Measurements from ENCODE around the gene CHST4.
"Not testable (repeated sequence)": the region's sequence is repeated elsewhere in the genome, so short reads cannot be mapped to it uniquely, and the experiment has no call there.

The CHST4 gene

DNA sequence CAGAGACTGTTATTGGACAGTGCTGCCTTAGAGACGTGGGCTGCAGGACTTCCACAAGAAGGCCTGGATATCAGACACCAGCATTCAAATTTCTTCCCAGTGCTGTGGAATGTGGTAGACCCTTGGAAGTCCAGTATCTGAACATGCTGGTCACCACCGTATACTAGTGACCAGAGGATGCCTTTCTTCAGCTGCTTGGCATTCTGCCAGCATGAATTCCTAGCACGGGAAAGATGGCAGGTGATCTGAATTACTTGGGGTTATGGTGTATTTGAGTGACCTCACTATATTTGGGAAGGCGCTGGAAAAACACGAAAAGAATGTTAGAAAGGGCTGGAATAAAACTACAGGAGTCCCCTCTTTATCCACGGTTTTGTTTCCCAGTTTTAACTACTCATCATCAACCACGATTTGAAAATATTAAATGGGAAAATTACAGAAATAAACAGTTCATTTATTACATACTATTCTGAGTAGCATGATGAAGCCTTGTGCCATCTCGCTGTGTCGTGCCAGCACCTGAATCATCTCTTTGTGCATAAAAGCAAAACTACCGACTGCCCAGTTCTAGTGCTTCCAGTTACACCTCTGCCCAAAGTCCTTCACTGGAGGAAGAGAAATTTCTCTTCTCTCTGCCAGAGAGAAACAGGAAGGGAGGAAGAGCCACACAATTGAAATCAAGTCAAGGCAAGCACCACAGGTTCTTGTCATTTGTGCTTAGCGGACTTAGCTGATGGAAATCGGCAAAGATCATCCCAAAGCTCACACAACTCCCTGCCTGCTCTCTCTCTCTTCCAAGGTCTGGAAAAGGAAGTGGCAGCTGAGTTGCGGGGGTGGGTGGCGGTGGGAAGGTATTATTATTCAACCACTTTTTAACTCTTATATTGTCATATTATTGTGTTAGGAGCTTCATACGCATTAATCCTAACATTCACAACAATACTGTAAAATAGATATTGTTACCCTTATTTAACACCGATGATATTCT, 1.4 kb upstream of the CHST4 start:
- DNase-seq, result no peak

DNA sequence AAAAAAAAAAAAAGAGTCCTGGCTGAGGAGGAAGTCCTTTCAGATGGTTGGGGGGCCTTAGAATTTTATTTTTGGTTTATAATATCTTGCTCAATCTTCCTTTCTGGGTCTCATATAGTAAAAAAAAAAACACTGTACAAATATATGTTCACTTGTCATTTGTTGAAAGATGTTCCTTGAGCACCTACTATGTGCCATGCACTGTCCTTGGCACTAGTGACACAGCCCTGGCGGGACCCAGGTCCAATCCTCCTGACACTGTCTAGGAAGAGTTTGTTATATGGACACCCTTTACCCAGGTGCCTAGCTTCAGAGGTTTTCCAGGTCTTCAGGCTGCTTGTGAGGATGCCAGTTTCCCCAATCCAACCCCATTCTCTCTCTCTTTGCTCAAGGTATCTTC, 2.0 kb downstream of the CHST4 start:
- no peak for DNase-seq

DNA sequence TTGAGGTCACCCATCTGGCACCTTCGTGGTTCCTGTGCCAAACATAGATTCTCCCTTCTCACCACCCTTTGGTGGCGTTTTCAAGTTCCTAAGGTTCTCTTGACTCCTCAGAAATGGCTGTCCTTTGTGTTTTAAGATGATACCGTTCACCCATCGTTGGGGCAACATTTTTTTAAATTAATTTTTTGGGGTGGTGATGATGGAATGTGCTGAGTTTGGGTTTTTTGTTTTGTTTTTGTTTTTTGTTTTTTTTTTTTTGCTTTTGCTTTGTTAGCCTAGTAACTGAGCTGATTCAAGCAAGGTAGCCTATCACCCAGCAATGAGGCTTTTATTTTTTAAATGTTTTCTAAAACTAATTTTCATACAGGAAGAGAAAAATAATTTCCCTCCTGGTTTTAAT, 2.6 kb downstream of the CHST4 start:
- DNase-seq, result no peak

DNA sequence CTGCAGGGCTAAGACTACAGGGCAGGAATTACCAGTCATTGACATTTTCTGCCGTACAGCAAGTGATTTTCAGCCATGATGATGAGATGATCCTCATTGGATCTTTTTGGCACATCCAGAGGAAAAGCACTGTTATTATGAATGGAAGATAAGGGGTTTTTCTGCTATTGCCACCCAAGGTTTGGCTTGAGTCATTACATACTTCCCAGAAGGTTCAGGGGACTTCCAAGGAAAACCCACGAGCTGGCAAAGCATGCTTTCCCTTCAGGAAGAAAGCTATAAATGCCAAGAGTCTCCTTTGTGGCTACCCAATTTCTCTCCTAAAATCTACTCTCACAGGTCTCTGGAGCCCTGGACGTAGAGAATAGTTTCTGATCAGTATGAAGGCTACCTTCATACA, 6.1 kb downstream of the CHST4 start:
- DNase-seq, result no peak

DNA sequence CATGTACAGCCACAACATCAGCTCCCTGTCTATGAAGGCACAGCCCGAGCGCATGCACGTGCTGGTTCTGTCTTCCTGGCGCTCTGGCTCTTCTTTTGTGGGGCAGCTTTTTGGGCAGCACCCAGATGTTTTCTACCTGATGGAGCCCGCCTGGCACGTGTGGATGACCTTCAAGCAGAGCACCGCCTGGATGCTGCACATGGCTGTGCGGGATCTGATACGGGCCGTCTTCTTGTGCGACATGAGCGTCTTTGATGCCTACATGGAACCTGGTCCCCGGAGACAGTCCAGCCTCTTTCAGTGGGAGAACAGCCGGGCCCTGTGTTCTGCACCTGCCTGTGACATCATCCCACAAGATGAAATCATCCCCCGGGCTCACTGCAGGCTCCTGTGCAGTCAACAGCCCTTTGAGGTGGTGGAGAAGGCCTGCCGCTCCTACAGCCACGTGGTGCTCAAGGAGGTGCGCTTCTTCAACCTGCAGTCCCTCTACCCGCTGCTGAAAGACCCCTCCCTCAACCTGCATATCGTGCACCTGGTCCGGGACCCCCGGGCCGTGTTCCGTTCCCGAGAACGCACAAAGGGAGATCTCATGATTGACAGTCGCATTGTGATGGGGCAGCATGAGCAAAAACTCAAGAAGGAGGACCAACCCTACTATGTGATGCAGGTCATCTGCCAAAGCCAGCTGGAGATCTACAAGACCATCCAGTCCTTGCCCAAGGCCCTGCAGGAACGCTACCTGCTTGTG, 10.7 kb downstream of the CHST4 start:
- no peak for DNase-seq

DNA sequence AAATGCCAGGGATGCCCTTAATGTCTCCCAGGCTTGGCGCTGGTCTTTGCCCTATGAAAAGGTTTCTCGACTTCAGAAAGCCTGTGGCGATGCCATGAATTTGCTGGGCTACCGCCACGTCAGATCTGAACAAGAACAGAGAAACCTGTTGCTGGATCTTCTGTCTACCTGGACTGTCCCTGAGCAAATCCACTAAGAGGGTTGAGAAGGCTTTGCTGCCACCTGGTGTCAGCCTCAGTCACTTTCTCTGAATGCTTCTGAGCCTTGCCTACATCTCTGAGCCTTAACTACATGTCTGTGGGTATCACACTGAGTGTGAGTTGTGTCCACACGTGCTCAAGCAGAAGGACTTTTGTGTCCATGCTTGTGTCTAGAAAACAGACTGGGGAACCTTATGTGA, 11.4 kb downstream of the CHST4 start:
- DNase-seq, result peak; percentile 18

DNA sequence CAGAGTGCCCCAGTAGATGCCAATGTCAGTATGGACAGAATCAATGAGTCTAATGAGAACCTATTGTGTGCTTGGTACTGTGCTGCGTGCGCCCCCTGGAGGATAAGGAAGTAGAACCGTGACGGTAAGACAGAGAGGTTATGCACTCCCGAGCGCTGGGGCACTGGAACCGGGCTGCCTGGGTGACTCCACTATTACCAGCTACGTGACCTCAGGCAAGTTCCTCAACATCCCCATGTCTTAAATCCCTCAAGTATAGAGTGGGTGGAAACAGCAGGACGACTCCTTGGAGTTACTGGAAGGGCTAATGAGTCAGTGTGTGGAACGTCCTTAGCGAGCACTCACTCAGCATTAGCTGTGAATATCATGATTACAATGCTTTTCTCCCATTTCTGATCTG, 16.2 kb downstream of the CHST4 start:
- DNase-seq, result no peak

DNA sequence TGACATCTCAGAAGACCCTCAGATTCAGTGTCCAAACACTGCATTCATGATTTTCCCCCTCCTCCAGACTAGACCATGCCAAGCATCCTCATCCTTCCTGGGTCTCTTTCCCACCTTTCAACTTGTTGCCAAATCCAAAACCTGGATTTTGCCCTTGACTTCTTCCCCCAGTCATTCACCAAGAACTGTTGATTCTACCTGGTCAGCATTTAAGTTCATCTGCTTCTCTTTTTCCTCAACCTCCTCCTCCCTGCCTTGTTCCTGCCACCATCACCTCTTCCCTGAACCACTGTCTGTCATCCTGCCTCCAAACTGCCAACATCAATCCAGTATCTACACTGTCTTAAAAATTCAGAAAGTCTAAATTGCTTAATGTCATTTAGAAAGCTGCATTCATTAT, 20.9 kb downstream of the CHST4 start:
- no peak for DNase-seq

DNA sequence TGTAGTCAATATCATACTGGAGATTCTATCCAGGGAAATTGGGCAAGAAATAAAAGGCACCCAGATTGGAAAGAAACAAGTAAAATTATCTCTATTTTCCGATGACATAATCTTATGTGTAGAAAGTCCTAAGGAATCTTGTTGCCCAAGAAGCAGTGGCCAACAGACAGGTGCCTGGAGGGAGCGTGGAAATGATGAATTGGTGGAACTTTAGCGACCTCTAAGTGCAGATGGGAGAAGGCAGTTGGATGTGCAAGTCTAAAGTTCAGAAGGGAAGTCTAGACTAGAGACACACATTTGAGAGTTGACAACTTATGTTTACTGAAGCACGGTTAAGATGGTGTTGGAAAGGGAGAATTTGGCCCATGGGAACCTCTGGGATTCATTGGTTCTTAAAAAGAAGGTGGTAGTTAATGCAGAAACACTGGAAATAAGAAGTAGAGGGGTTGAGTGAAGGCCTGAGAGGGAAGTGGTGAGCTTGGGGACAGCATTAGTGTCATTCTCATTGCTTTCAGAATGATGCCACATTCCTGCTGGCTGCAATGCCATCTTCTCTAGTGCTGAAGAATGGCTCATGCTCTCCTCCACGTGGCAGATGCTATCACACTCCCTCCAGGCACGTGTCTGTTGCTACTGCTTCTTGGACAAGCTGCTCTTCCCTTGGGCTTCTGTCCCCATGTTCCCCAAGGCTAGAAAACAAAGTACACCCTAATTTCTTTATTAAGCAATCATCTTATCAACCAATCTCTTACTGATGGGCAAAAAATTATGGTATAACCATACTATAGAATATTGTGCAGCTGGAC, 26.7 kb downstream of the CHST4 start:
- DNase-seq, result no peak

DNA sequence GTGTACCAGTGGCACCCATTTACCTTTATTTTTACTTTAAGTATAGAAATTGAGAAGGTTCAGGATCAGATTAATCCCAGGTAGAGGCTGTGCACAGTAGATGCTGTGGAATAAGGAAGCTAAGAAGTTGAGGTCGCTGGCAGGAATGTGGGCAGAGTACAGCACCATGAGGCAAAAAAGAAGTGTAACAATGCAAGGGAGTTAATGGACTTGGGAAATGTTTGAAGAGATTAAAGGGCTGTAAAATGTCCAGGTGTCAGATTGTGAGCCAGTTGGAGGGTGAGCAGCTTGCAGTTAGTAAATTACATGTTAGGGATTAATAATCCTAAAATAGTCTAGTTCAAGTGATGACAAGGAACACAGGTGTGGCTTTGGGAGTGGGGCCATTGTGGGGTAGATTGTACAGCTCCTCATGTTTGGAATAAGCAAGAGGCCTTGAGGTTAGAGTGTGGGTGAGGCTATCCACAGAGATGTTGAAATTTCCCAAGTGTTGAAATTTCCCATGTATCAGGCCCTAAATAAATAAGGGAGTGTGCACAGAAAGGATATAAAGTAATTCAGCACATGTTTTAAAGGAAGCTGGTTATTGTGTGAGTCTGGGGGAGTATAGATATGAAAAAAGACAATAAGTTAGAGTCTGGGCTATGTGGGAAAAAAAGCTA, 29.1 kb downstream of the CHST4 start:
- DNase-seq, result no peak

DNA sequence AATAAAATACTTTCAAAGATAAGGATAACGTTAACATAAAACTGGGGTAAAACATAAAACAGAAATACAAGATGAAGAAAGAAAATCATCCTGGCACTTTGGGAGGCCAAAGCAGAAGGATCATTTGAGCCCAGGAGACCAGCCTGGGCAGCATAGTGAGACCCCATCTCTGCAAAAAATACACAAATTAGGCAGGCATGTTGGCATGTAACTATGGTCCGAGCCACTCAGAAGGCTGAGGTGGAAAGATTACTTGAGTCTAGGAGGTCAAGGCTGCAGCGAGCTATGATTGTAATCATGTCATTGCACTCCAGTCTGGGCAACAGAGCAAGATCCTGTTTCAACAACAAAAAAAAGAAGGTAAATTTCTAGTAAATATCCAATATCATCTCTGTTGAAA, 31.1 kb downstream of the CHST4 start:
- DNase-seq, result no peak

DNA sequence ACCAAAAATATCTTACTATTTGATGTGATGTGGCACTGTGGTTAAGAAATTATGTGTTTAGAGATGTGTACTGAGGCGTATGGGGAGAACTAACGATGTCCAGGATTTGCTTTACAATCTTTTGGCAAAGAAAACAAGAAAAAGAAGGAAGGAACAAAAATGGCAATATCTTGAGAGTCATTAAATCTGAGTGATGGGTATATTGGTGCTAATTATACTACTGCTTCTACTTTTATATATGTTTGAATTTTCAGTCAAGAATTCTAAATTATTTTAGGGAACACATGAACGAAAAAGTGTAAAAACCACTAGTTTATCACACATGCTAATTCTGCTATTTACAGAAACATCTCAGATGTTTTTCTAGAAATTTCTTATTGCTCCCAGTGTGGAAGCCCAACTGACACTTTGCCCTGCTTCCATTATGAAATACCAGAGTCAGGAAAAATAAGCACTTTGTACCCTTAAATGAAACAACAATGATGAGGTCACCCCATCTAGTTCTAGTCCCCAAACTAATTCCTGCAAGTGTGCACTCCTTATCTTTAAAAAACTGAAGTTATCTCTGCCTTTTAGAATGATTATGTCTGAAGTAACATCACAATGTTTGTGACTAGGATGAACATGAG, 31.8 kb downstream of the CHST4 start:
- no peak for DNase-seq

DNA sequence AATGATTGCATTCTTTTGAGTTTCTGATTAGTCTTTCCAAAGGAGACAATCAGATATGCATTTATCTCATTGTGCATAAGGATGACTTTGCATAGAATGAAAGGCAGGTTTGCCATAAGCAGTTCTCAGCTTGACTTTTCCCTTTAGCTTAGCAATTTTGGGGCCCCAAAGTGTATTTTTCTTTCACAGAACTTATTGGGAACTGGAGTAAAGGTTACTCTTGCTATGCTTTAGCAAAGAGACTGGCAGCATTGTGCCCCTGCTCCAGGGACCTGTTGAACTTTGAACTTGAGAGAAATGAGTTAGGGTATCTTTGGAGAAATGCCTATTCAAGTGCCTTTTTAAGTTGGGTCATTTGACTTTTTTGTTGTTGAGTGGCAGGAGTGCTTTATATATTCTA, 33.6 kb downstream of the CHST4 start:
- DNase-seq, result no peak

DNA sequence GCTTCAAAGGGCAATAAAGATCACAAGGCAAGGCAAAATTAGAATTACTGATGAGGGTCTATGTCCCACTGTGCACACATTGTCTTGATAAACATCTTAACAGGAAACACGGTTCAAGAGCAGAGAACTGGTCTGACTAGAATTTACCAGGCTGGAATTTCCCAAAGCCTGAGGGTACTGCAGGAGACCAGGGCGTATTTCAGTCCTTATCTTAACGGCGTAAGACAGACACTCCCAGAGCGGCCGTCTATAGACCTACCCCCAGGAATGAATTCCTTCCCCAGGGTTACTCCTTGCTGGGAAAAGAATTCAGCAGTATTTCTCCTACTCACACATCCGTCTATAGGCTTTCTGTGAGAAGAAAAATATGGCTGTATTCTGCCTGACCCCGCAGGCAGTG, 35.7 kb downstream of the CHST4 start:
- not testable (repeated sequence) for DNase-seq

DNA sequence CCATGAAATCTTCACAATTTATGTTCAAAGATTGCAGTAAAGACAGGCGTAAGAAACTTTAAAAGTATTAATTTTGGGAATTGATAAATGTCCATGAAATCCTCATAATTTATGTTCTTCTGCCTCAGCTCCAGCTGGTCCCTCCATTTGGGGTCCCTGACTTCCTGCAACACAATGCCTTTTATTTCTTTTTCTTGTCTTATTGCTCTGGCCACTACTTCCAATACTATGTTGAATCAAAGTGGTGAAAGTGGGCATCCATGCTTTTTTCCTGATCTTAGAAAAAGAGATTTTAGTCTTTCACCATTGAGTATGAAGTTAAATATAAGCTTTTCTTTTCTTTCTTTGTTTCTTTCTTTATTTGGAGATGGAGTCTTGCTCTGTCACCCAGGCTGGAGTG, 36.3 kb downstream of the CHST4 start:
- DNase-seq, result no peak

DNA sequence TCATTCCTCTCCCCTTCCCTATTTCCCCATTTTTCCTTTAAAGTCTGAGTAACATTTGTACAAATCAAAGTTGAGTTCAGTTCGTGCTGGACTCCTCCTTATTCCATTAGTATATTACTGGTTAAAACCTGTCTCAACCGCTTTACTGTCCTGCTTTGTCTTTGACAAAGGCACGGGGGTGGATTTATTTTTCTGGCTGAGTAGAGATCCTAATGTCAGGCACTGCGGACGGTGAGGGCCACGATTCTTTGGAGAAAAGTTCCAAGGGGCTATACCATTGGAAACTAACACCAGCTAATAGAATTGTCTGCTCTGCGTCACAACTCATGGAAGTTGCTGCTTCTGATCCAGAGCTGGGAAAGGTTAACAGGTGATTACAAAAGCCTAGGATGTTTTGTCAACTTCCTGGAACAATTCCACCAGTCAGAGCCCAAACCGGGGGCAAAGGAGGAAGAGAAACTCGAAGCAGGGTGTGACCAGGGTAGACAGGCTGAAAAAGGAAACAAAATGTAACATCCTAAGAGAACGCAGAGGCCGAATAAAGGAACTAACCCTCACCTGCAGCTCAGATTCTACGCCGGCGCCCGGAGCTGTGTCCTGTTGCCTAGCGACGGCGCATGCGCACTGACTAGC, 38.2 kb downstream of the CHST4 start:
- no peak for DNase-seq

DNA sequence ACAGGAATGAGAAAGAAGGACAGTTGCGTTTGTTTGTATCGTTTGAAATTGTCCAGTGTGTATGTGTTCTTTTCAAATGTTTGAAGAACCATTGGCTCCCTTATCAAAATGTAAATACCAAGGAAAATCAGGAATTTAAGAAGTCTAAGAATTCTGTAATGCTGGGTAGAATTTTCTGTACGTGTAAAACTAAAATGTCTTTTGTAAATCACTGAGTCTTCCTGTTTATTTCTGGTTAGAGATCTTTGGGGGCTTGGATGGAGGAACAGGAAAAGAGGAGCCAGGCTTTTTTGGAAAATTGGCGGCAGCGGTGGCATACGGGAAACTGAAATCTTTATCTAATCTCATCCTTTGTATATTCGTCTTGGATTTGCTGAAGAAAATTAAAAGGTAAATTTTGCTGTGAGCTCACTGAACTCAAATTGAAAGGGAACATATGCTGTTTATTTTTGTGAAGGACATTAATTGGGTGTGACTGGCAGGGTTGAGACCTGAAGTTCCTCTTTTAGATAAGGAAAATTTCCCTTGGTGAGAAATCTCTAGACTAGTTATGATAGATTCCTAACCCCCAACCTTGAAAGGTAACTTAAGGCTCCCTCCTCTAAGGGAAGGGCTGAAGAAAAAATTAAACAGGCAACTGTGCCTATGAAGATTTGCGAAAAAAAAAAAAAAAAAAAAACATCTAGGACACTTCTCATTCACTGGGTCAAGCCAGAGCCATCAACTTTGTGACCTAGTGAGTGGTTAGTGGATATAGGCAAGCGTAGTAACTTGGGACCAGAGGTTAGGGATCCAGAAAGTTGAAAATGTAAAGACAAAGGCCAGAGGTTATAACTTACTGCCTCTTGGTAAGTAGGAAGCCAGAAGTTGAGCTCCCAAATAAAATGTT, 39.8 kb downstream of the CHST4 start:
- no peak for DNase-seq

DNA sequence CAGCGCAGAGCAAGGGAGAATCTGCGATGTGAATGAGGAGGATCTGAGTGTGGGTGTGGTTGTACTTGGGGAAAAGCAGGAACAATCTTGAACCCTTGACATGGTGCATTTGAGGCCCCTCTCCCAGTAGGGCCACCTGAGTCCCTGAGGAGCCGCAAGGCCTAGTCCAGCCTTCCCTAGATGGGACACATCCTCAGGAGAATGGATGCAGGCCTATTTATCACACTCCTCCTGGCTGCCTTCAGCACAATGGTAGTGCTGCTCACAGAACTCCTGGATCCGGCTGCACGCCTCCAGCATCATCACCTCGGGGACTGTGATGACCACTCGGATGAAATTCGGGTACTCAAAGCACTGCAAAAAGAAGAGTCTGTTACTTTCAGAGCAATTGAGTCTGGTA, 41.7 kb downstream of the CHST4 start:
- DNase-seq, result no peak

DNA sequence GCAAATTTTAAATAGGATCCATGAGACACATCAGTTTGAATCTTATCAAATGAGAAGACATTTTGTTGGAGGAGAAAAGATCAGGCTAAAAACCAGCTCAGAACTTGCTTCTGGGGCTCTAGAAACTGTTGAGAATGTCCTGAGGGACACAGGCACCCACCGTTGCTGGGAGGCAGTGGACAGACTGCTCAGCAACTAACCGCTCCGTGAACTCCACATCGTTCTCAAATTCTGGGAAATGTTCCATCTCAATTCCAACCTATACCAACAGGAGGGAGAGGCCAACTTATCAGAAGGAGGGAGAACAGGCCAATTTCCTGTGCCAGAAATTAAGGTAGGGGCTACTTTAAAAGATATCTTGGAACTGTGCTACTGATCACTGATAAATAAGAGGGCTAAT, 42.3 kb downstream of the CHST4 start:
- DNase-seq, result no peak

DNA sequence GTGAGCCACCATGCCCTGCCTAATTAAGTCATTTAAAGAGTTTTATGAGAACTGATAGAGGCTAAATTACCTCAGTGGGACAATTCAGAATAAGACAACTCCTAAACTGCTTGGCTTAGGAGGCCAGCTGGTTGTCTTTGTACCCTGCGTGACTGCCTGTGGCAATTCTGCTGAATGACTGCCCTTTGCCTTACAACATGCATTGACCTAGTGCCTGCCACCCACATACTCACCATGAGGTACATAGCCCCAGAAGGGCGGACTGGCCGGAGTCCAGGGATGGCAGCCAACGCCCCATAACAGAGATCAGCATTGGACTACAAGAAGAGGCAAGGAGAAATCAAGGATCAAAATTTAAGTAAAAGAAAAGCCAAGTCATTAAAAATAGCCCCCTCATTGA, 43.4 kb downstream of the CHST4 start:
- no peak for DNase-seq

DNA sequence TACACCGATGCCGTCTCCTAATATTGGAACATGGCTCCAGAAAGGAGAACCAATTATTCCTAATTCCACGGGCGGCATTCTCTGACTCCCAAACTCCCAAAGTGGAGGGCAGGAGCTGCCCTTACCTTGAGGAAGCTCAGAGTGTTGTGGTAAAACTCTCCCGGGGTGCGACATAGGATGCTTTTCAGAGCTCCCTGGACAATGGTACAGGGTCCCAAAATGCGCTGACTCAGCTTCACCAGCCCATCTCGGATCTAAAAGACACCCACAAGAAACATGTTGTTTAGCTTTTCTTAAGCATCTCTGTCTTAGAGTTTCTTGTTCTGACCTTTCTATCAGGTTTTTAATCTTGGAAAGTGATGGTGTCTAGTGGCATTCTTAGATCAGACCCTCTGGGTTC, 43.9 kb downstream of the CHST4 start:
- DNase-seq, result no peak

Measured in NCI-H526 treated with DMSO at 0.1 percent for 48 hours (cell line).